Upper lobe of left lung (tissue), 6 donors: ENCODE measurements around the gene SCARB1. TPM values are rescaled to one million over a fixed set of nuclear protein-coding genes. Genes with fewer than 3 reads are reported as not detected.
A peak's percentile ranks its signal among the peaks of the same experiment; 100 is the strongest.

Experiments
- ATAC-seq, 2 donors: fragments of 200-7000 bp; cut with Tn5 transposase; one replicate each; pipeline ENCODE4 v1.9.1; 2022; ENCODE audit warnings: mild to moderate bottlenecking in 2 of 2, moderate library complexity in 2 of 2; ENCODE audit not compliant: low FRiP score in 2 of 2
- DNase-seq, 2 donors: peaks; one replicate each; pipeline ENCODE4 v3.0.0-alpha.2; 2019 to 2020
- H3K27ac ChIP-seq, 4 donors: fragments of 200-600 bp; sonication (generic); one replicate each; pipeline ENCODE4 v1.5.1; 2016 to 2019
- H3K27me3 ChIP-seq, 4 donors: fragments of 200-600 bp; sonication (generic); one replicate each; pipeline ENCODE4 v1.5.1; 2017 to 2019
- H3K36me3 ChIP-seq, 4 donors: fragments of 200-600 bp; sonication (generic); one replicate each; pipeline ENCODE4 v1.5.1; 2016 to 2019
- H3K4me1 ChIP-seq, 4 donors: fragments of 200-600 bp; sonication (generic); one replicate each; pipeline ENCODE4 v1.5.1; 2018 to 2019
- H3K4me3 ChIP-seq, 4 donors: fragments of 200-600 bp; sonication (generic); one replicate each; pipeline ENCODE4 v1.5.1; 2017 to 2019; ENCODE audit warnings: mild to moderate bottlenecking in 2 of 4, moderate library complexity in 1 of 4
- H3K9me3 ChIP-seq, 4 donors: fragments of 200-600 bp; sonication (generic); one replicate each; pipeline ENCODE4 v1.5.1; 2018 to 2019
- CTCF ChIP-seq, 6 experiments: fragments of 450-650 bp in 4 of 6; fragments of 200-600 bp in 2 of 6; sonication (generic) in 2 of 6; IDR thresholded peaks; one replicate each; pipeline ENCODE4 v1.5.1; 2016 to 2019; ENCODE audit warnings: antibody characterized with exemption in 6 of 6
- EP300 ChIP-seq, 4 donors: sonication (generic); formaldehyde crosslinking; IDR thresholded peaks; one replicate each; pipeline ENCODE4 v1.5.1; 2017; ENCODE audit warnings: antibody characterized with exemption in 4 of 4, control low read depth in 2 of 4
- POLR2A ChIP-seq, 4 donors: fragments of 450-650 bp; IDR thresholded peaks; one replicate each; pipeline ENCODE4 v1.5.1; 2016 to 2017; ENCODE audit warnings: antibody characterized with exemption in 4 of 4, mild to moderate bottlenecking in 2 of 4
- POLR2AphosphoS5 ChIP-seq, 2 donors: sonication (generic); formaldehyde crosslinking; IDR thresholded peaks; one replicate each; pipeline ENCODE4 v1.5.1; 2017; ENCODE audit warnings: antibody characterized with exemption in 2 of 2
- WGBS, 2 donors: methylation state at CpG; one replicate each; pipeline ENCODE4 v1.1.5; 2017 to 2018; 5-methylcytosine and 5-hydroxymethylcytosine counted together
- total RNA-seq, 6 donors: library from RNA; depleted of rRNA in 4 of 6; stranded (reverse); fragments of >200 nt in 4 of 6; gene quantifications; one replicate each; pipeline versions ENCODE4 v1.1.0 to v1.2.1, GENCODE V29; 2016 to 2021
- donor health status: DM: no; HTN: no; CAD: no; lungs with moderate emphysema.
- donor health status: DM: no; HTN: yes; CAD: no; lungs with severe emphysema.

The SCARB1 gene
- total RNA-seq, 6 donors from 2014 or later: 10.0 to 51.3 (median 22.5) TPM

- H3K4me1 ChIP-seq: peaks cover 40 to 56% (median 47%) of the 10 kb centered on the region in 4 donors
Observed at GRCh38 chr12:124750787-124751471, 112.7 kb downstream of the SCARB1 start.

GRCh38 chr12:124750149-124750656, 113.5 kb downstream of the SCARB1 start:
- Histone ChIP-seq H3K36me3 (no peaks in the 10 kb centered on the region), H3K4me3 (no peak overlapping the region), H3K27me3 (no peaks in the 10 kb centered on the region), H3K27ac (no peak overlapping the region), H3K4me1 (peaks cover 40 to 55% (median 44%) of the 10 kb centered on the region in 4 donors), H3K9me3 (peaks cover 0 to 3% (median 0%) of the 10 kb centered on the region in 4 donors)
- no peak for TF ChIP-seq EP300 (IDR thresholded peaks at IDR 0.05)
- TF ChIP-seq POLR2AphosphoS5 (IDR thresholded peaks at IDR 0.05): no peak
- no peak for TF ChIP-seq CTCF (IDR thresholded peaks at IDR 0.05)
- no peak for TF ChIP-seq POLR2A (IDR thresholded peaks at IDR 0.05)
- WGBS, 2 donors: 80 to 94% methylated on average over 6 to 10 of the region's 10 CpGs
- DNase-seq: no peak
- ATAC-seq: no peak

More at GRCh38 chr12:124750787-124751471, 112.7 kb downstream of the SCARB1 start:
- H3K36me3 ChIP-seq: no peaks in the 10 kb centered on the region
- no peak overlapping the region for H3K4me3 ChIP-seq
- WGBS, 2 donors: 62 to 85% methylated on average over 19 of the region's 19 CpGs
- no peak for ATAC-seq
- TF ChIP-seq EP300 (IDR thresholded peaks at IDR 0.05): no peak
- no peak for TF ChIP-seq CTCF (IDR thresholded peaks at IDR 0.05)
- TF ChIP-seq POLR2A (IDR thresholded peaks at IDR 0.05): no peak
- TF ChIP-seq POLR2AphosphoS5 (IDR thresholded peaks at IDR 0.05): no peak
- H3K27ac ChIP-seq: peak overlapping the region in 3 of 4 donors; percentile 33 to 54 (median 48)
- peaks cover 0 to 3% (median 0%) of the 10 kb centered on the region in 4 donors for H3K9me3 ChIP-seq
- no peak for DNase-seq
- H3K27me3 ChIP-seq: no peaks in the 10 kb centered on the region

- no peak for ATAC-seq
- peaks cover 36 to 50% (median 39%) of the 10 kb centered on the region in 4 donors for H3K4me1 ChIP-seq
- no peak for DNase-seq
Observed at GRCh38 chr12:124749725-124750124, 113.9 kb downstream of the SCARB1 start.

GRCh38 chr12:124747426-124748161, 116.1 kb downstream of the SCARB1 start:
- Histone ChIP-seq H3K4me1 (peaks cover 27 to 44% (median 33%) of the 10 kb centered on the region in 4 donors), H3K36me3 (no peaks in the 10 kb centered on the region), H3K27me3 (no peaks in the 10 kb centered on the region), H3K27ac (peak overlapping the region in 1 of 4 donors; percentile 90), H3K4me3 (no peak overlapping the region), H3K9me3 (no peaks in the 10 kb centered on the region)
- DNase-seq (no peak), ATAC-seq (no peak)
- TF ChIP-seq POLR2AphosphoS5 (IDR thresholded peaks at IDR 0.05): no peak
- no peak for TF ChIP-seq POLR2A (IDR thresholded peaks at IDR 0.05)
- no peak for TF ChIP-seq EP300 (IDR thresholded peaks at IDR 0.05)
- no peak for TF ChIP-seq CTCF (IDR thresholded peaks at IDR 0.05)
- 79 to 88% methylated on average over 11 to 15 of the region's 15 CpGs for WGBS, 2 donors

More at GRCh38 chr12:124749725-124750124, 113.9 kb downstream of the SCARB1 start:
- 89 to 92% methylated on average over 6 to 9 of the region's 9 CpGs for WGBS, 2 donors
- TF ChIP-seq POLR2A (IDR thresholded peaks at IDR 0.05): no peak
- no peak for TF ChIP-seq POLR2AphosphoS5 (IDR thresholded peaks at IDR 0.05)
- no peak for TF ChIP-seq CTCF (IDR thresholded peaks at IDR 0.05)
- TF ChIP-seq EP300 (IDR thresholded peaks at IDR 0.05): no peak
- Histone ChIP-seq H3K27ac (no peak overlapping the region), H3K27me3 (no peaks in the 10 kb centered on the region), H3K36me3 (no peaks in the 10 kb centered on the region), H3K4me3 (no peak overlapping the region), H3K9me3 (peaks cover 0 to 3% (median 0%) of the 10 kb centered on the region in 4 donors)
